Small intestine (tissue), 7 donors: ENCODE measurements around the gene KRT15. TPM values are rescaled to one million over a fixed set of nuclear protein-coding genes. Genes with fewer than 3 reads are reported as not detected.

Experiments
- DNase-seq, 2 donors: peaks; one replicate each; pipeline versions ENCODE4 v3.0.0 to v3.0.0-alpha.2; 2013
- FAIRE-seq: peaks from 2 replicates; lab custom pipeline; 2012; peaks lifted over from hg19 to GRCh38; lab: Jason Lieb, UNC
- H3K27ac ChIP-seq, 3 donors: one replicate each; pipeline ENCODE4 v1.5.1; 2013; ENCODE audit warnings: low read length in 2 of 3, mild to moderate bottlenecking in 2 of 3, control low read depth in 1 of 3, inconsistent platforms in 1 of 3, low read depth in 1 of 3, moderate library complexity in 1 of 3
- H3K27me3 ChIP-seq, 3 donors: one replicate each; pipeline ENCODE4 v1.6.1; 2013; ENCODE audit warnings: low read length in 3 of 3, inconsistent platforms in 1 of 3; ENCODE audit not compliant: control insufficient read depth in 3 of 3, insufficient read depth in 3 of 3
- H3K36me3 ChIP-seq, 3 donors: one replicate each; pipeline ENCODE4 v1.6.1; 2013; ENCODE audit warnings: low read length in 3 of 3, inconsistent platforms in 1 of 3, low read depth in 1 of 3, mild to moderate bottlenecking in 1 of 3, moderate library complexity in 1 of 3; ENCODE audit not compliant: control insufficient read depth in 3 of 3, insufficient read depth in 2 of 3
- H3K4me1 ChIP-seq, 3 donors: one replicate each; pipeline ENCODE4 v1.6.1; 2013; ENCODE audit warnings: low read length in 2 of 3, inconsistent platforms in 1 of 3, low read depth in 1 of 3, mild to moderate bottlenecking in 1 of 3, moderate library complexity in 1 of 3; ENCODE audit not compliant: control insufficient read depth in 3 of 3, insufficient read depth in 2 of 3
- H3K4me3 ChIP-seq, 3 donors: one replicate each; pipeline ENCODE4 v1.5.1; 2013; ENCODE audit warnings: low read length in 3 of 3, control low read depth in 1 of 3, inconsistent platforms in 1 of 3, low read depth in 1 of 3, mild to moderate bottlenecking in 1 of 3, moderate library complexity in 1 of 3
- H3K9me3 ChIP-seq, 2 donors: one replicate each; pipeline ENCODE4 v1.6.1; 2013; ENCODE audit warnings: low read depth in 1 of 2, low read length in 1 of 2; ENCODE audit not compliant: control insufficient read depth in 2 of 2, insufficient read depth in 1 of 2
- WGBS, 3 donors: extraction: QIAGEN DNeasy Blood & Tissue Kit; methylation state at CpG; one replicate each; pipeline ENCODE4 v1.1.7; 2013; 5-methylcytosine and 5-hydroxymethylcytosine counted together
- polyA plus RNA-seq, 4 donors: library from polyadenylated mRNA; stranded (reverse) in 3 of 4; unstranded in 1 of 4; fragments of 200-250 nt in 3 of 4; fragments of 120-200 nt in 1 of 4; gene quantifications; one replicate each; pipeline versions ENCODE4 v1.2.1 to v1.2.3, GENCODE V29; 2013
- donor health status: healthy with polysubstance abuse.
- donor health status: control.
- donor health status: control.
- donor health status: Bipolar disorder and iron deficiency.
- donor health status: healthy.

The KRT15 gene
- polyA plus RNA-seq, 4 donors, result 0.62 to 18.9 (median 6.6) TPM

DNA sequence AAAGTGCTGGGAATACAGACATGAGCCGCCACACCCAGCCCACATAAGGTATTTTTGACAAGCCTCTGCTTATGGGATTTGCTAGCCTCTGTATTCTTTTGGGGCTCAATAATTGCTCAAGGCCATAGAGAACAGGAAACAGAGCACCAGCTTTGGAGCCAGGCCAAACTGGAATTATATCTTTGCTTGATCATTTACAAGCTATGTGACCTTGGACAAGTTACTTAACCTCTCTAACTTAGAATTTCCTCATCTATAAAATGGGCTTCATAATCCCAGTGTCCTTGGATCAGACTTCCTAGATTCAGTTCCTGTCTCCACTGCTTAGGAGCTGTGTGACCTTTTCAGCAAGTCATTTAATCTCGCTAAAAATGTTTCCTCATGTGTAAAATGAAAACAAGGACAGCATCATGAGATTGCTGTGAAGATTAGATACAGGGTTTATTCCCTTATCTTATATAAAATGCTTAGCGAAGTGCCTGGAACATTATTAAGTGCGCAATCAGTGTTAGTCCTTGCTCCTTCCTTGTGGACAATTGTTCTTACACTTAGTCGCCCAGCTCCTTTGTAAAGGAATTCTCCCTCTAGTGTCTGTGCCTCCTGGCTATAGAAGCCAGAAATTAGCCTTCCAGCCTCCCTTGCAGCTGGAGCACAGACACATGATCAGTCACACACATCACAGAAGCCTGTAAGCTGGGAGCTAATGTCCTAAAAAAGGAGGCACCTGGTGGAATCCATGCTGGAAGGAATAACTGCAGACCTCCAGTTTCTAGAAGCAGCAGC, 36.6 kb upstream of the KRT15 start:
- 21 to 57% (median 45%) methylated on average over 5 of the region's 5 CpGs for WGBS, 3 donors
- Histone ChIP-seq H3K9me3 (no peaks in the 10 kb centered on the region), H3K27me3 (peaks cover 0 to 4% (median 0%) of the 10 kb centered on the region in 3 donors), H3K4me1 (no peaks in the 10 kb centered on the region), H3K36me3 (no peaks in the 10 kb centered on the region), H3K4me3 (no peak overlapping the region), H3K27ac (peak overlapping the region in 1 of 3 donors; percentile 66)
- DNase-seq (peak in 1 of 2 donors; percentile 94), FAIRE-seq (no peak)

GRCh38 chr17:41553987-41554680, 35.4 kb upstream of the KRT15 start:
- H3K36me3 ChIP-seq, result no peaks in the 10 kb centered on the region
- H3K4me1 ChIP-seq, result peaks cover 0 to 10% (median 0%) of the 10 kb centered on the region in 3 donors
- no peaks in the 10 kb centered on the region for H3K9me3 ChIP-seq
- H3K27me3 ChIP-seq, result no peaks in the 10 kb centered on the region
- FAIRE-seq, result no peak
- DNase-seq, result no peak
- WGBS, 3 donors, result 65 to 72% (median 69%) methylated on average over 8 of the region's 8 CpGs
- H3K27ac ChIP-seq, result peak overlapping the region in 1 of 3 donors; percentile 4
- H3K4me3 ChIP-seq, result no peak overlapping the region

- H3K9me3 ChIP-seq, result no peaks in the 10 kb centered on the region
- WGBS, 3 donors, result 83 to 86% (median 83%) methylated on average over 4 of the region's 4 CpGs
- H3K27ac ChIP-seq, result no peak overlapping the region
- FAIRE-seq, result no peak
- no peaks in the 10 kb centered on the region for H3K36me3 ChIP-seq
- no peak overlapping the region for H3K4me3 ChIP-seq
- DNase-seq, result no peak
- peaks cover 0 to 19% (median 0%) of the 10 kb centered on the region in 3 donors for H3K4me1 ChIP-seq
- H3K27me3 ChIP-seq, result peaks cover 0 to 4% (median 0%) of the 10 kb centered on the region in 3 donors
Measured at GRCh38 chr17:41553176-41553575, 34.5 kb upstream of the KRT15 start.

DNA sequence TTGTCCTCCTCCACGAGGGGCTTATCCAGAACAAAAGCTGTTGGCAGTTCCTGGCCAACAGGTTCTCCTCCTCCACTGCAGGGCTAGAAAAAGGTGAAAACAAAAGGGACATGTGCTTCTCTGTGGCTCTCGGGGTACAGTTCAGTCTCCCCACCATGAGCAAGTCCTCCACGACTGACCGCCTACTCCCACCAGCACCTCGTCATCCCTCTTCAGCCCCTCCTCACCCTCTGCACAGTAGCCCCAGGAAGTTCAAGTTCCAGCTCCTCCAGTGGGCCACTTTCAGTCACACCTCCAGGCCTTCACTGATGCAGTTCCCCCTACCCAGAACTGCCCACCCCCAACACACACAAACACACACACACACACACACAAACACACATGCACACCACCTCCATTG, 33.8 kb upstream of the KRT15 start:
- Histone ChIP-seq H3K36me3 (no peaks in the 10 kb centered on the region), H3K4me1 (peaks cover 0 to 21% (median 0%) of the 10 kb centered on the region in 3 donors), H3K4me3 (no peak overlapping the region), H3K27ac (no peak overlapping the region), H3K9me3 (no peaks in the 10 kb centered on the region), H3K27me3 (peaks cover 0 to 10% (median 0%) of the 10 kb centered on the region in 3 donors)
- 87 to 93% (median 91%) methylated on average over 5 of the region's 5 CpGs for WGBS, 3 donors
- no peak for DNase-seq
- no peak for FAIRE-seq

DNA sequence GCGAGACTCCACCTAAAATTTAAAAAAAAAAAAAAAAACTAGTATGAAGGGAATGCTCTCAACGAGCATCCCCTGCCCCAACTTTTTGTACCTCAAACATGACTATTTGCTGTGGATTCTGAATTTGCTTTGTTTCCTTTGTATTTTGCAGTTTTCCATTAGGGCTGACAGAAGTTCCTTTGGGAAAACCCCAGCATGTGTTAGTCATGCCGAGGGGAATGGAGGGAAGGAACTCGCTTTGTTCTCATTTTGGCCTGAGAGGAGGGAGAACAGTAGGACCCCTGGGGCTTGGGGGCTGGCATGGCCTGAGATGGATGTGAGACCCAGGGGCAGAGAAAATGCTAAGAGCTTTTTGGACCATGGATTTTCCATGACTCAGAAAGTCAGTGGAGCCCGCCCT, 32.7 kb upstream of the KRT15 start:
- Histone ChIP-seq H3K27me3 (peaks cover 0 to 21% (median 0%) of the 10 kb centered on the region in 3 donors), H3K9me3 (peaks cover 0 to 7% of the 10 kb centered on the region in 2 donors), H3K36me3 (no peaks in the 10 kb centered on the region), H3K4me3 (no peak overlapping the region), H3K27ac (no peak overlapping the region), H3K4me1 (peaks cover 0 to 21% (median 0%) of the 10 kb centered on the region in 3 donors)
- DNase-seq (no peak), FAIRE-seq (no peak)
- WGBS, 3 donors, result 64 to 82% (median 74%) methylated on average over 5 of the region's 5 CpGs

- H3K9me3 ChIP-seq, result peaks cover 0 to 7% of the 10 kb centered on the region in 2 donors
- WGBS, 3 donors, result 31 to 53% (median 44%) methylated on average over 8 of the region's 8 CpGs
- no peak for FAIRE-seq
- H3K27me3 ChIP-seq, result peaks cover 0 to 22% (median 0%) of the 10 kb centered on the region in 3 donors
- H3K36me3 ChIP-seq, result no peaks in the 10 kb centered on the region
- H3K4me1 ChIP-seq, result peaks cover 0 to 27% (median 2%) of the 10 kb centered on the region in 3 donors
- no peak overlapping the region for H3K4me3 ChIP-seq
- DNase-seq, result peak; percentile 67 to 91
- H3K27ac ChIP-seq, result peak overlapping the region; percentile 68 to 87 (median 71)
Measured at GRCh38 chr17:41549596-41550039, 30.9 kb upstream of the KRT15 start.

DNA sequence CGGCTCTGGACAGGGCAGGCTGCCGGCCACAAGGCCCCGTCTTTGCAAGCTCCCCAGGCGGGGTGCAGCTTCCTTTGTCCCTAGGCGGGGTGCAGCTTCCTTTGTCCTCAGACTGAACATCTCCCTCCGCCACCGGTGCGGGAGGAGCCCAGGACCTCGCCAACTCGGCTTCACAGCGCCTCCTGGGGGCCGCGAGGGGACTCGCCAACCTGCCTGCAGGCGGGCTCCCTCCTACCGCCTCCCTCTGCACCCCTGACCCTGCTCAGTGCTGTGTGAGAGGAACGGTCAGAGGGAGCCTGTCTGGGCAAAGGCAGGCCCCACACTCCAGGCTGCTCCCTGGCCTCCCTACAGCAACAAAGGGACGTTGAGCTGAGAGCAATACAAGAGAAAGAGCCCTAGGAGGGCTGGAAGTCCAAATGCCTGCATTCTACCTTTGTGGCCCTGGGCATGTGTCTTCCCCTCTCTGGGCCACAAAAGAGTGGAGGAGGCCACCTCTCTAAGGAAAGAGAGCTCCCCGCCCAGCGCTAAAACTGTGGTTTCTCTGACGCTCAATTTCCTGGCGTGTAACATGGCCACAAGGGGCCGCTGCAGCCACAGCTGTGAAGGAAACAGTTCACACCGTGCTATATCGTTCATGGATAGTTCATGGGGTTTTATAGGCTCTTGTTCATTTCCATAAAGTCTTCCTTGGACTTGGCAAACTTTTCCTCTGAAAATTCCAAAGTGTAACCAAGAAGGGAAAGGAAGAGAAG, 30.3 kb upstream of the KRT15 start:
- peaks cover 0 to 22% (median 0%) of the 10 kb centered on the region in 3 donors for H3K27me3 ChIP-seq
- H3K9me3 ChIP-seq, result peaks cover 0 to 7% of the 10 kb centered on the region in 2 donors
- H3K4me3 ChIP-seq, result peak overlapping the region in 2 of 3 donors; percentile 13 to 24
- no peaks in the 10 kb centered on the region for H3K36me3 ChIP-seq
- H3K27ac ChIP-seq, result peak overlapping the region; percentile 71 to 87 (median 72)
- peaks cover 0 to 31% (median 2%) of the 10 kb centered on the region in 3 donors for H3K4me1 ChIP-seq
- FAIRE-seq (no peak), DNase-seq (peak; percentile 90 to 92)
- WGBS, 3 donors, result 0 to 2% (median 0%) methylated on average over 25 of the region's 25 CpGs
